Activated T-cell treated with anti-CD3 and anti-CD28 coated beads for 48 hours (primary cell): ENCODE results near the gene SYTL2.

Experiments used
- DNase-seq: peaks from one replicate; pipeline ENCODE4 v3.0.0-alpha.2; 2020; ENCODE audit warnings: low read depth

SYTL2 gene

GRCh38 chr11:85827748-85828639 is 17.1 kb upstream of the SYTL2 start:
- DNase-seq: no peak

- no peak for DNase-seq
Measured at GRCh38 chr11:85826116-85826855, 15.3 kb upstream of the SYTL2 start.

GRCh38 chr11:85825616-85826015 is 14.7 kb upstream of the SYTL2 start:
- DNase-seq: no peak

GRCh38 chr11:85823816-85824215 is 12.9 kb upstream of the SYTL2 start:
- no peak for DNase-seq

GRCh38 chr11:85822814-85823213 is 11.9 kb upstream of the SYTL2 start:
- no peak for DNase-seq

GRCh38 chr11:85821636-85822035 is 10.7 kb upstream of the SYTL2 start:
- no peak for DNase-seq

- DNase-seq: no peak
Measured at GRCh38 chr11:85819441-85819840, 8.5 kb upstream of the SYTL2 start.

- no peak for DNase-seq
Measured at GRCh38 chr11:85815186-85815931, 4.4 kb upstream of the SYTL2 start.

GRCh38 chr11:85813721-85814120 is 2.8 kb upstream of the SYTL2 start:
- no peak for DNase-seq

- no peak for DNase-seq
Measured at GRCh38 chr11:85811624-85812023, 683 bp upstream of the SYTL2 start.

- DNase-seq: no peak
Measured at GRCh38 chr11:85810521-85810870, 445 bp downstream of the SYTL2 start.

GRCh38 chr11:85809863-85810262 is 1.1 kb downstream of the SYTL2 start:
- no peak for DNase-seq

GRCh38 chr11:85809191-85809590 is 1.8 kb downstream of the SYTL2 start:
- no peak for DNase-seq

- no peak for DNase-seq
Measured at GRCh38 chr11:85806876-85807275, 4.1 kb downstream of the SYTL2 start.

GRCh38 chr11:85806016-85806415 is 4.9 kb downstream of the SYTL2 start:
- DNase-seq: no peak

- no peak for DNase-seq
Measured at GRCh38 chr11:85805387-85805786, 5.6 kb downstream of the SYTL2 start.

GRCh38 chr11:85803920-85804319 is 7.0 kb downstream of the SYTL2 start:
- DNase-seq: no peak

- DNase-seq: no peak
Measured at GRCh38 chr11:85803303-85803702, 7.6 kb downstream of the SYTL2 start.

GRCh38 chr11:85801527-85801926 is 9.4 kb downstream of the SYTL2 start:
- no peak for DNase-seq

- no peak for DNase-seq
Measured at GRCh38 chr11:85800595-85801342, 10.2 kb downstream of the SYTL2 start.

GRCh38 chr11:85799142-85799541 is 11.8 kb downstream of the SYTL2 start:
- no peak for DNase-seq

GRCh38 chr11:85798361-85798760 is 12.6 kb downstream of the SYTL2 start:
- DNase-seq: no peak
